Vagina (tissue), 2 donors: ENCODE results near the gene CCDC13.
A peak's percentile ranks its signal among the peaks of the same experiment; 100 is the strongest.

Experiments
- CTCF ChIP-seq, 3 experiments: fragments of 450-650 bp in 2 of 3; fragments of 200-600 bp in 1 of 3; sonication (generic) in 1 of 3; IDR thresholded peaks; one replicate each; pipeline ENCODE4 v1.5.1; 2017 to 2019; ENCODE audit warnings: antibody characterized with exemption in 3 of 3, mild to moderate bottlenecking in 2 of 3, moderate library complexity in 2 of 3
- POLR2AphosphoS5 ChIP-seq, 2 donors: sonication (generic); formaldehyde crosslinking; IDR thresholded peaks; one replicate each; pipeline ENCODE4 v1.9.0; 2017; ENCODE audit warnings: antibody characterized with exemption in 2 of 2, mild to moderate bottlenecking in 2 of 2, low read depth in 1 of 2; ENCODE audit not compliant: insufficient read depth in 1 of 2

GRCh38 chr3:42780892-42781700 lies 8.0 kb upstream of the CCDC13 start:
- TF ChIP-seq CTCF (IDR thresholded peaks at IDR 0.05) (peak; percentile 75 to 96 (median 95)), POLR2AphosphoS5 (IDR thresholded peaks at IDR 0.05; ENCODE audit: insufficient read depth in 1 of 2, low read depth in 1 of 2) (peak; percentile 14 to 18)
